Panc1 (cell line): ENCODE measurements around the gene PPT2.

Source experiments
- CTCF ChIP-seq: fragments of 450-650 bp; IDR thresholded peaks from 2 replicates; pipeline ENCODE4 v1.5.1; 2017; ENCODE audit warnings: mild to moderate bottlenecking
- POLR2AphosphoS5 ChIP-seq: IDR thresholded peaks from 2 replicates; pipeline ENCODE4 v1.6.1; 2012; ENCODE audit warnings: mild to moderate bottlenecking, low read depth, low read length, moderate library complexity
- REST ChIP-seq, 2 experiments: IDR thresholded peaks; 2 replicates each; pipeline ENCODE4 v1.6.1; 2011 to 2012; ENCODE audit warnings: low read depth in 2 of 2, control low read depth in 1 of 2, low read length in 1 of 2, mild to moderate bottlenecking in 1 of 2, moderate library complexity in 1 of 2; ENCODE audit not compliant: insufficient read depth in 1 of 2
- SIN3A ChIP-seq: IDR thresholded peaks from 2 replicates; pipeline ENCODE4 v1.6.1; 2012; ENCODE audit warnings: low read depth, mild to moderate bottlenecking, low read length, moderate library complexity, borderline replicate concordance; ENCODE audit not compliant: insufficient read depth
- TCF7L2 ChIP-seq: IDR thresholded peaks from 2 replicates; pipeline ENCODE4 v1.6.1; 2011; ENCODE audit warnings: mild to moderate bottlenecking, low read depth, low read length, inconsistent platforms

- TF ChIP-seq CTCF: no peak
- no peak for TF ChIP-seq POLR2AphosphoS5
- TF ChIP-seq REST (IDR thresholded peaks at IDR 0.05; ENCODE audit: insufficient read depth in 1 of 2, low read depth in 2 of 2, low read length in 1 of 2): no peak
- no peak for TF ChIP-seq SIN3A
- no peak for TF ChIP-seq TCF7L2
Measured at GRCh38 chr6:32148289-32149091, 5.5 kb upstream of the PPT2 start.
